ENCODE results near the gene RFLNA.

Gene RFLNA

DNA sequence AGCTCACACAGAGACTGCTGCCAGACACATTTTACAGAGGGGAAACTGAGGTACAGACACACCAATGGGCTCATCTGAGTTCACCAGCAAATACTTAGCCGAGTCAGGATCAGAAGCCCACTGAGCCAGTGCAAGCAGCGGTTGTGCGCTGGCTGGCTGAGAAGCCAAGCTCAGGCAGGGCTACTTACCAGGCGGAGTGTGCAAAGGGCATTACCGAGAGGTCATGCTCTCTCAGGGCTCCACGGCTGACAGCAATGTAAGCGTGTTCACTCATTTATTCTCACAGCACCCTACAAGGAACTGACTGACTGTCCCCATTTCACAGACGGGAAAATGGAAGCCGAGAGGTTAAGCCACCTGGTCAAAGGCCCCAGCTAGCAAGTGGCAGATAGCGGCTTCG, 63.7 kb downstream of the RFLNA start:
- DNase-seq (ENCODE audit: low read depth in 3 of 3): no peak

DNA sequence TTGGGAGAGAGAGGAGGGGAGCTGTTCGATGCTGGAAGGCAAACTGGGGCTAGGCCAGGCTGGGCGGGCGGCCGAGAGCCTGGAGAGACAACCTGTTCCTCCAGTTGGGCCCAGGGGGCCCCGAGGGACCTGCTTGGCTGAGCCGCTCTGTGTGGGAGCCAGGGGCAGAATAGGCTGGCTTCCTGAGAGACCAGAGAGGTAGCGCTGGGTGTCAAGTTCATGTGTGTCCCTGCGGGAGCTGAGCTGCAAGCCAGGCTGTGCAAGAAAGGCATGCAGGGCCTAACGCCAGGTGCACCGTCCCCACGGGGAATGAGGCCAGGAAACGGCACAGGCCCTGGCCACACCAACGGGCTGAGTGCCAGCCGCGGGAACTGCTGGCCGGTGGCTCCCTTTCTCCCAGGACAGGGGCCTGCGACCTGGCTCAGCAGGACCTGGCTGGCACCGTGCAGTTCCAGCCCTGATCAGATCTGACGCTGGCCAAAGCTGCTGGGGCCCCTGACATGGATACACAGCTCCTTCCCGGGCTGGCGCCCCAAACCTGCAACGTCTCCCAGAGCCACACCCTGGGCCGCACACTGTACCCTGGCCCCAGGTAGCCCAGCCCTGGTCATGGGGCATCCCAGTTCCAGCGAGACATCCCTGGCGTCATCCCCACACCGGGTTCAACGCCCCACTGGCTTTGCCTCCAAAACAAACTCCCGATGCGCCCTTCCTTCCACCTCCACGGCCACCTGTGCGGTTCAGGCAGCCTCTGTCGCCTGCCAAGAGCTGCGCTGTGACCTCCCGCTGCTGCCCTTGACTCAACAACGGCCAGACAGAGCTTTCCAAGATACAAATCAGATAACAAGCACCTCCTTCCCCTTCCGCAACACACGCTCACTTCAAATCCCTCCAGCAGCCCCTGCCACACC, 65.0 kb downstream of the RFLNA start:
- no peak for DNase-seq (ENCODE audit: low read depth in 3 of 3)

DNA sequence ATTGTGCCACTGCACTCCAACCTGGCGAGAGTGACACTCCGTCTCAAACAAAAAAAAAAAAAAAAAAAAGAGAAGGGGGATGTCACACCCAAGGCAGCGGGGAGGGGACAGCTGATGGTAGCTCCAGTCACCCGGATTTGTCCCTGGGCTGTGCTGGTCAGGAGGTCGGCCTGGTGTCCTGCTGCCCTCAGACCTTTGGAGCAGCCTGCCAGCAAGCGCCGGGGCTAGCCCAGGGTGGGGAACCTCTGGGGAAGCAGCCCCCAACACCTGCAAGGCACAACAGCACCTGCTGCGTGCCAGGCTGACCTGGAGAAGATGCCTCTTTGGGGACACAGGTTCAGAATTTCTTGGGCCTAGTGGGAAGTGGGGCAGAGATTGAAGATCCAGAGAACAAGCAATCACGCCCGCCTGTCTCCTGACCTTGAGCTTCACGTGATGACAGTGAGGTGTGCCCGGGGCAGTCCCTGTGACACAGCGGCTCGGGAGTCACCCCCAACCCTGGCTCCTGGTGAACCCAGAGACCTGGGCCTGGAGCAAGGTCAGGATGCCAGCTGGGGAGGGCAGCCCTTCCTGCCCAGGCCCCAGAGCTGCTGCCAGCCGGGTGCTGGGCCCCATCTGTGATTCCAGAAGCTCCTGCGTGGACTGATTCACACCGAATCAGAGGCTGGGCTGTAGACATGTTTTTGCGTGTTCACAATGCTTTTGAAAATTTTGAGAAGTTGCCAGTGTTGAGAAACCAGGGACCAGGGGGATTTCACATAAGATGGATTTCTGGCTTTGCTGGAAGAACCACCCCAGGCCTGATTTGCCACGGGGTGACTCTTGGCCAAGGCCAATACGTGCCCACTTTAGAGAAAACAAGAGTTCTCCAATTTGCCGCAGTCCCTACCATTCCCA, 66.4 kb downstream of the RFLNA start:
- DNase-seq (ENCODE audit: low read depth in 3 of 3): no peak

DNA sequence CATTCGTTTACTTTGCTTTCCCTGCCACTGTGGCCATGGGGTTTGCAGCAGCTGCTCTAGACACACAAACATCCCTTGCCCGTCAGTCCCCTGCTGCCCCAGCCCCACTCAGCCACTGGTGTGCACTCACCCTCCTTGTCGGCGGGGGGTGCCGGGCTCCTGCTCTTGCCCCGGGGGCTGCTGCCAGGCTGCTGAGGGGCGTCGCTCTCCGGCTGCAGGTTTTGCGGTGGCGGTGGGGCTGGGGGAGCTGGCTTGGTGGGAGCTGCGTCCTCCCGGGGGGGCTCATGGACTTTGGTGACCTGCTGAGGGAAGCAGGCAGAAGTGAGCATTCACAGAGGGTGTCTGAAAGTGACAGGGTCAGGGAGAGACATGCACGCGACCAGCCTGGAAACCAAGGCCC, 67.1 kb downstream of the RFLNA start:
- DNase-seq (ENCODE audit: low read depth in 3 of 3): no peak

DNA sequence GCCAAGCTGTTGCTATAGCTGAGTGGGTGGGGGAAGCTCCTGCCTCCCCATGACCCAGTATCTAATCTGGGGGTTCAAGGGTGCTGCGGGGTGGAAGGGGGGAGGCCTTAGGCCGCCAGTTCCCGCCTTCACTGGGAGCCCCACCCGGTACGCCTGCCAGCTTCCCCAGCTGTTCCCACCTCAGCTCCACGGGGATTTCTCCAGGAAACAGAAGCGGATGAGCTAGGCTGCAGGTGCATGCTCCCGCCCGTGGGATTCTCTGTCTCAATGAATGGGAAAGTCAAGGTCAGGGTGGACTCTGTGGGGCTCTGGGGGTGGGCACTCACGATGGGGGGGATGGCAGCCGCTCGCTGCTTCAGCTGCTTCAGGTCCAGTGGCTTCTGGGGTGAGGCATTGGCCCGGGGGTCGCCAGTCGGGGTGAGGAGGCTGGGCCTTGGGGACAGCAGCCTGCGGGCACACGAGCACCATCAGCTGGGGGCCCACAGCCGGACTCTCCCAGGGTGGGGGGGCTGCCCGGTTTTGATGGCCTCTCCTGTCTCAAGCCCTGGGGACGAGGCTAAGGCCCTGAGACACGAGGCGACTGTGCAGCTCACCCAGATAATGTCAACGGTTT, 68.6 kb downstream of the RFLNA start:
- no peak for DNase-seq (ENCODE audit: low read depth in 3 of 3)

DNA sequence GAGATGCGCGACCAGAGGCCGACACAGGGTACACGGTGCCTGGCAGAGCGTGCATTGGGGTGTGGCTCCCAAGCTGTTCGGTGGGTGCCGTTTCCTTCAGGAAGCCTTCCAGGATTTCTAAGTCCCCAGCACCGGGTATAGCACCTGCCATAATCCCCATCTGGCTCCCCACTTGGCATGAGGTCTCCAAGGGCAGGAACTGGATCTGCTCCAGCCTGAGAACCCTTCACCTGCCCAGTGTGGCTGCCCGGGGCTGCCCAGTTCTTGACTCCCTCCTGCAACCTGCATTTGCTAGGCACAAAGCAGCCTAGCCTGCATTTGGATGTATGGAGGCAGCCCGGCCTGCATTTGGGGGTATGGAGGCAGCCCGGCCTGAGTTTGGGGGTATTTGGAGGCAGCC, 69.7 kb downstream of the RFLNA start:
- DNase-seq (ENCODE audit: low read depth in 3 of 3): no peak
